Activated T-cell treated with anti-CD3 and anti-CD28 coated beads for 24 hours (primary cell): ENCODE data around the gene TMPRSS6.
A peak's percentile ranks its signal among the peaks of the same experiment; 100 is the strongest.

Source experiments
- DNase-seq: peaks from one replicate; pipeline ENCODE4 v3.0.0-alpha.2; 2020; ENCODE audit warnings: low read depth

TMPRSS6 gene

DNA sequence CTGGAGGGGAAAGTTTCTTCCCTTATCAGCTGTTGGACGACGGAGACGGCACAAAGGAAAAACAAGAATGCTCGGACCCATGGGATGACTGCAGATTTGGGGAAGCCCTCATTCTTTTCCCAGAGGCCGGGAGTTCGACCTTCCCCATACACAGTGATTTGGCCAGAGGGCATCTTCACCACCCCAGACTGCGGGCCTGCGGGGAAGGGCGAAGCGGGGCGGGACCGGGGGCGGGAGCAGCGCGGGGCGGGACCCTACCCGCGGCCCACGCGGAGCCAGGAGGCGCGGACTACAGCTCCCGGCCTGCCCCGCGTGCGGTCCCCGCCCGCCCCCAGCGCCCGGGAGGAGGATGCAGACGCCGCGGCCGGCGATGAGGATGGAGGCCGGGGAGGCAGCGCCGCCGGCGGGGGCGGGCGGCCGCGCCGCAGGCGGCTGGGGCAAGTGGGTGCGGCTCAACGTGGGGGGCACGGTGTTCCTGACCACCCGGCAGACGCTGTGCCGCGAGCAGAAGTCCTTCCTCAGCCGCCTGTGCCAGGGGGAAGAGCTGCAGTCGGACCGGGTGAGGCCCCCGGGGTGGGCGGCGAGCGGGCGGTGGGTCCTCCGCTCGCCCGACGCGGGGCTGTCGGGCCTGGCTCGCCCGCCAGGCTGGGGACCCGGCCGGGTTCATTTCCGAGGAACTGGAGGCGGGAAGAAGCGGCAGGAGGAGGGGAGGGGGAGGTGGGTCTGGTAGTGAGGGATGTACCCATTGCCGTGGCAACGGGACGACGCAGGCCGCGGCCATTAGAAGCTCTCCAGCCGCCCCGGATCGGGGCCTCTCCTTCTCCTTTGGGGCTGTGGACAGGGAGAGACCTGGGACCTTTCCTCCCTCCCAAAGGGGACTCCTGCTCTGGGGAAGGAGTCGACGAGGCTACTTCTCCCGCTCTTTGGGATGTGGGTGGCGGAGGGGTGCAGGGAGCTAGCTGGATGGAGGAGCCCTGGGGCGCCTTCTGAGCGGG lies 57.8 kb downstream of the TMPRSS6 start, which contains the start of gene KCTD17:
Gene KCTD17, plus strand, starts transcription at position 352 of the 995 bp plus-strand sequence. Its CDS starts 19 bp downstream, at position 371.
- peak; percentile 72 for DNase-seq

DNA sequence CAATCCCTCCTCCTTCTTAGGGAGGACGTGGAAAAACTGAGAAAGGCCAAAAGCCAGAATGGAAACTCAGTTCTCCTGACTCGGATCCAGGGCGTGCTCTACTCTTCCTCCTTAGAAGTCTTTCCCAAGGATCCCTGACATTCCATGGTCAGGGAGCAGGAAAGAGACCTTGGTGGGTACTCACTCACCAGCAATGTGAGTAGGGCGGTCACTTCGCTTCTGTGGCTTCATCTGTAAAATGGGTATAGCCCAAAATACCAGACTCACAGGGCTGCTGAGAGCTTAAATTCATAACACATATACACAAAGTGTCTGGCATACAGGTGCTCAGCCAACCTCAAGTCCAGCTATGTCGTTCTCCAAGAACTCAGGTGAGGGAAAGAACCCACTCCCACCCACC lies 58.6 kb downstream of the TMPRSS6 start:
- DNase-seq: no peak

DNA sequence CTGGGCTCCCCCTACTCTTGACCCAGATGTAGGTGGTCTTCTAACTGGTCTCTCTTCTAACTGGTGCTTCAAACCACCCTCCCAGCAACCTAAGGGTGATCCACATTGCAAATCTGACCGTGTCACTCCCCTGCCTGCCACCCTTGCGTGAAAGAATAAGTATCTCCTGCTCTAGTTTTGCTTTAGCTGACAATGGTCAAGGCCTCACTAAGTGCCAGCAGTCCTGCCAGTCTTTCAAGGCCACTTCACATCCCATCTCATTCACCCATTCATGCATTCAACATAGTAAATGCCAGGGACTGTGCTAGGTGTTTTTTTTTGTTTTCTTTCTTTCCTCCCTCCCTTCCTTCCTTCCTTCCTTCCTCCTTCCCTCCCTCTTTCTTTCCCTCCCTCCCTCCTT lies 60.3 kb downstream of the TMPRSS6 start:
- DNase-seq: no peak

DNA sequence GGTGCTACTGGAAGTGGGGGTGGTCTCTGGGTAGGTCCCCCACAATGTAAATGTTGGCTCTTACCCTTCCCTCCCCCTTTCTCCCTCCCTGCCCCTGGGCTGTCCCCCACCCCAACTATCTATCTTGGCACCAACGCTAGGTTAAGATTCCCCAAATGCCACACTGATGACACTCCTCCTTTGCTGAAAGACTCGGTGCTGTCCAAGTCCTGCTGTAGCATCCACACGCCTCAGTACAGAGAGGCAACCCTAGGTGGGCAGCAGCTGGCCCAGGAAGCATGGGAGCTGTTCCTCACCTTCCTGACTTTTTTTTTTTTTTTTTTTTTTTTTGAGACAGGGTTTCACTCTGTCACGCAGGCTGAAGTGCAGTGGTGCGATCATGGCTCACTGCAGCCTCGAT lies 61.4 kb downstream of the TMPRSS6 start:
- no peak for DNase-seq

DNA sequence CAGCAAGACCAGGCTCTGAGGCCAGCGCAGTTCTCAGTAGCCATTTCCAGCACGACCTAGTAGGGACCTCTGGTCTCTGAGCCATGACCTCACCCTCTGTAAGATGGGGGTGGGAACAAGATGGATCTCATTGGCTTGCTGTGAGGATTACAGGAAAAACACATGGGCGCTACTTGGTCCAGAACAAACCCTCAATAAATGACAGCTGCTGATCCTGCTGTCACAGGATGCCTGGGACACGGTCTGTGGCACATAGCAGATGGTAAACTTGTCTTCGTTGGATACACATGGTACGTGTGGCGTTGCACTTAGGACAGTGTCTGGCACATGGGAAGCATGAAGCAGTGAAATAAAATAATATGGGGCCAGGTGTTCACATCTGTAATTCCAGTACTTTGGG lies 62.5 kb downstream of the TMPRSS6 start:
- DNase-seq: no peak

DNA sequence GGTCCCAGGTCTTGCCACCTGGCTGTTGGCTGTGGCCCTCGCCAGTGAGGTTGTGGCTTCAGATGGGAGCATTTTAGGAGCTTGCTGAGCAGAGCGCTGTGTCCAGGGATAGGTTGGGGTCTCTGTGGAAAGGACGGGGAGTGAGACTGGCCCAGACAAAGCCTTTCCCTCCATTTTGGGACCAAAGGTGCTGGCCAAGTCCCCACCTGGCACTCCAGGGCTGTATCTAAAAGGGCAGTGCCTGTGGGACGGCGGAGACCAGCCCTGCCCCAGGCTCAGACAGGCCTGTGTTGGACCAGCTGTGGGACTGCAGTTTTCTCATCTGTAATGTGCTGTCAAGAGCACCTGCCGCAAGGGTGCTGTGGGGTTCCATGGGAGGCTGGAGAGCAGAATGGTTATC lies 62.9 kb downstream of the TMPRSS6 start:
- DNase-seq: no peak

DNA sequence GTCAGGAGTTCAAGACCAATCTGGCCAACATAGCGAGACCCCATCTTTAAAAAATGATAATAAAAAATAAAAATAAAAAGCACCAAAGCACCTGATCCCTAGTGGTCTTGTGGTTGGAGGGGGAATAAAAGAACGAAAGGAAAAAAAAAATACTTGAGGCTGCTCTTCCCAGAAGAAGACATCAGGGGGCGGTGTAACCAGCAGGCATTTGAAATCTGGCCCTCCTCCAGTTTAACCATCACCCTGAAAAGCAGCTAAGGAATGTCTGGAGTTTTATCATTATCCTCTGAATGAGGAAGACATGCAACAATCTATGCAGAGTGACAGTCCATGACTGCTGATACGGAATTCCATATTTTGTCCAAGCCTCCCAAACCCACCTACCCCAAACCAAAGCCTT lies 63.6 kb downstream of the TMPRSS6 start:
- no peak for DNase-seq

DNA sequence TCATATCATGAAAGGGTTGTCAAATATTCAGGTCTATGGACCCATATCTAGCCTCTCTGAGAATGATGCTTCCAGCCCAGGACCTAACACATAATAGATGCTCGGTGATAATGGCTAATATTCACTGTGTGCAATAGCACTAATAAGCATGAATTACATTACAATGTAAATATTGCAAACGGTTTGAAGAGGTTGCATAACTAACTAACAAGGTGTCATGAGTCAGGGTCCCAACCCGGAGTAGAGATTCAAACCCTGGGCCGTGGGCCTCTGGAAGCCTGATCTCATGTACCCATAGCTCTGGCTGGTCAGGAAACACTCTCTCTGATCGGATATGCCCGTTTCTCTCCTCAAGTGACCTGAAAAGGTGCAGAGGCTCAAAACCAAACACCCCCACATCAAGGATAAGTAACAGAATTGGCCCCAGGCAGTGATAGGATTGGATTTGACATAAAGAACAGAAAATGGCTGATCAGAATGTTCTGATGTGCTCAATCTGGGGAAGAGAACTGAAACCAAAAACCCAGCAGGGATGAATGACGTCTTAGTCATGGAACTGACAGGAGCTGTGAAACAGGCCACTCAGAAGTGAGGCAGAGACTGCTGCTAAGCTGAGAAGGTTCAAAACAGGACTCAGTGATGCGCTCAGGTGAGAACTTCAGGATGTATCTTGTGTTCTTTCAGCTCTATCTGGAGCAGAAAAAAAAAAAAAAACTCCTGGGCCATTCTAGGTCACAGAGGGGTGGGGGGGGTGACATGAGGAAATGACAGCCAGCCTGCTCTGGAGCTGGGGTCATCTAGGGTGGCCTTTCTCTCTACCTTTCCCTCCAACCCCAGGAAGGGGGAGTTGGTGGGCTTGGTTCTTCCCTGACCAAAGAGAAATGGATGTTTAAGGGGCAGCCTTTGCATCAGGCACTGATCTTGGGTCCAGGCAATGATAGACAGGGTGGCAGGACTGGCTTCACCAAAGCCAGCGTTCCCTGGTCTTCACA lies 64.6 kb downstream of the TMPRSS6 start:
- no peak for DNase-seq

DNA sequence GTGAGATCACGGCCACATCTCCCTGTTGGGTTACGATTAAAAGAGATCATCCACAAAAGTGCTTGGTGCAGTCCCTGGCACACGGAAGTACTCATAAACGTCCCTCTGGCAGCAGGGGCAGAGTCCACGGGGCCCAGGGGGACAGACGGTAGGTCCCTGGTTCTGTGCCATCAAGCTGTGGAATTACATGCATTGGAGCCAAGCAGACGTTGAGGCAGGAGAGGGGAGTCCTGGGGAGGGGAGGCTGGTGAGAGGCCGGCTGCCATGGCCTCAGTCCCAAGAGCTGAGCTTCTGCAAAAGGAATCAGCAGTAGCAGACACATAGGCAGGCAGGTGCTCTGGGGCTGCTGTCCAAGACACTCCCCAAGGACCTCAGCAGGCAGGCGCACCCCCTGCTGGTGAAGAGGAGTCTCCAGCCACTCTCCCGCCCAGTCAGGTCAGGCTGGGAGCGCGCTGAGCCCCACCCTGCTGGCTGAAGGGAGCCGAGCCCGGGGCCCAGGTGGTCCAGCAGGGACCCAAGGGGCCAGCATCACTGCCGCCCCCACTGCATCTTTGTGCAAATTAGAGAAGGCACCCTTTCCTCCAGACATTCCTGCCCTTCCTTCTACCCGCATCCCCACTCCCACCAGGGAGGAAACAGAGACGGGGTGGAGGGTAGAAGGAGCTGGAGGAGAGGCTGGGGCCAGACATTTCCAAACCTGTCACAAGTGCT lies 65.5 kb downstream of the TMPRSS6 start:
- DNase-seq: no peak

DNA sequence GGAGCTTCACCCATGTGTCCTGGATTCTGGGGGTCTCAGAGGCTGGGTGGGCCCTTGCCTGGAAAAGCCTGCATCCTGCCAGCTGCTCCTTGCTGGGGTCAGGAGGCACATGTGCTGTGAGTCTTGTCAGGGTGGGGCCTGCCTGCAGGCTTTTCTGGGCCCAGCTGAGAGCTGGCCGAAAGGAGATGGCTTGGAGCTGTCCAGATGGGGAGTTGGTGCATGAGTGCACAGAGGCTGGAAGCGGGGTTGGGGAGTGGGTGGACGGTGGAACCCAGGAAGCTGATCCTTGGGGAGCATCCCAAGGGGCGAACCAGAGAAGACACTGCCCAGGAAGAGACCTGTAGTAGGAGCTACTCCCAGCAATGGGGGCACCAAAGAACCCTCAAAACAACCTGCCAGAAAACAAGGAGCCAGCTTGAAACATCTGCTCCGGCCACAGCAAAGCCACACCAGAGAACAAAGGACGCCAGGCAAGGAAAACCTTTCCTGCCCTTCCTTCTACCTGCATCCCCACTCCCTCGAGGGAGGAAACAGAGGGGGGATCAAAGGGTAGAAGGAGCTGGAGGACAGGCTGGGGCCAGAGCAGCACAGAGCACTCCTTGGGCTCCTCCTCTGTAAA lies 66.2 kb downstream of the TMPRSS6 start:
- DNase-seq: no peak

DNA sequence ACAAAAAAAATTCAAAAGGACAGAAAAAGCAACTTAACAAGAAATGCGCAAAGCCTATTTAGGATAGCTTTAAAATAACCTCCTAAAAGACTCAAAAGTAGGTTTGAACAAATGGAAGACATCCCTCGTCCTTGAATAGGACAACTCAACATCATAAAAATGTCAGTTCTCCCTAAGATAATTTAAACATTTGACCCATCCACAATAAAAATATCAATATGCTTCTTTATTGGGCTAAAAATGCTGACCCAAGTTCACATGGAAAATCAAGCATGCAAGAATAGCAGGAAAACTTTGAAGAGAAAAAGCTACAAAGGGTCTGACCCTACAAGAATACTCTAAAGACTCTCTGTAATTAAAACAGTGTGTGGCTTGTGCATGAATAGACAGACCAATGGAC lies 70.0 kb downstream of the TMPRSS6 start:
- no peak for DNase-seq

DNA sequence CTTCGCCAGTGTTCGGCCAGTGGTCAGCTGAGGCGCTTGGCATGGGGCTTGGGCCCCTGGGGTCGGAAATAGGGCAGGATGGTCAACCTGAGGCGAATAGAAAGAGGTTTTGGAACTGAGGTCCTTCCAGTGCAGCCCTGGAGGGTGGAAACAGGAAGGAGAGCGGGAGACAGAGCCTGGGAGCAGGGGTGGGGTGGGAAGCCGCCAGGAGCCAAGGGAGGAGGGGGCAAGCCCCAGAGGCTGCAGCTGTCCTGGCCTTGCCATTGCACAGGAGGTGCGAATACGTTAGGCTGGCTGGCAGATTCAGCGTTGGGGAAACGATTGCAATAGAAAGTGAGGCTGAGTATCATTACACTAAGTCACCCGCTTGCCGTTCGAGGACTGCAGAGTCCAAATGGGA lies 71.8 kb downstream of the TMPRSS6 start:
- DNase-seq: no peak

DNA sequence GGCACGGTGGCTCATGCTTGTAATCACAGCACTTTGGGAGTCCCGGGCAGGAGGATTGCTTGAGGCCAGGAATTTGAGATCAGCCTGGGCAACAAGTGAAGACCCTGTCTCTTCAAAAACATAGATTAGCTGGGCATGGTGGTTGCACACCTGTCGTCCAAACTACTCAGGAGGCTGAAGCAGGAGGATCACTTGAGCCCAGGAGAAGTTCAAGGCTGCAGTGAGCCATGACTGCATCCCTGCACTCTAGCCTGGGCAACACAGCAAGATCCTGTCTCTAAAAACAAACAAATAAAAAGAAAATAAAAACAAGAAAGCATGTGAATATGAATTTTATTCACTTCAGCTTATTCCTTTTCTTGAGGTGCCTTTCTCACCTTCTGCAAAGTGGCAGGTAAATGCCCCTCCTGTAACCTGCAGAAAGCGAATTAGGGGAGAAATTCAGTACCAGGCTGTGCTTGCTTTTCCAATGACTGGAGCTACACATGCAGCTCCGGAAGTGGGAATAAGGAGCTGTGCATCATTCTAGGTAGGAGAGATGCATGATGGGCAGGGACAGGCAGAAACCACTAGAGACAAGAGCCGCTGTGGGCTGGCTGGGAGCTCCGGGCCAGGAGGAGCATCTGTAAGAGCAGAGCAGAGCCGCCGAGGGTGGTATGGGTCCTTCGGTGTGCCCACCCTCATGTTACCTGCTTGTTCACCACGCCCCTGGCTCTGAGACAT lies 72.7 kb downstream of the TMPRSS6 start:
- DNase-seq: no peak

DNA sequence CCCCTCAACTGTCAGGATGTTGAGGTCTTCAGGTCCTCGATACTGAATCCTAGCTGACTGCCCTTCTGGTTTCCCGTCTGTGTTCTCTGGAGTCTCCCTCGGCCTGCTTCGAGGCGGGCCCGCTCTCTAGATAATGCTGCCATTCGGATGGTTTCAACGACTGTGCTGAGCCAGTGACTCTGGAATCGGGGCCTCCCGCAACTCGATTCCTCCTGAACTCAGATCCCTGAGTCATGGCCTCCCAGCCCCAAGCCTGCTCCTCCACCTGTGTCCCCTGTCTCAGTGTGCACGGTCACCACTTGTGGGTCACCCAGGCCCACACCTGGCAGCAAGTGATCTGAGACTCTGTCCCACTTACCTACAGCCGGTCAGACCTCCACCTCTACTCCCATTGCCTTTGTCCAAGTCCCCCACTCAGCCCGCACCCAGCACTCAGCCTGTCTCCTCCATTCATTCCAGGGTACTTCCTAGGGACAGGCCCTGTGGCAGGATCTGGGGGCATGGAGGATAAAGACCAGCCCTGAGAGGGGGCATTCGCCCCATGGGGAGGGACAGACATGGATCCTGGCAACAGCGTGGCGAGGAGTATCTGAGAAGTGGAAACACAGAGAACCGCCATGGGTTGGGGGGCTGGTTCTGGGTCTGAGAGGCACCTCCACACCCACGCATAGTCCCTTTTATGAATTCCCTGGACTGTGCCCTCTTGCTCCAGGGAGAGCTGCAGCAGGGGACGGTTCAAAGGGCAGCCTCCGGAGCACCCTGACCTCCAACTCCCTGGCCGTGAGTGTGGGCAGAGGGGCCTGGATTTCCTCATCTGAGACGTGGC lies 75.7 kb downstream of the TMPRSS6 start:
- DNase-seq: no peak

DNA sequence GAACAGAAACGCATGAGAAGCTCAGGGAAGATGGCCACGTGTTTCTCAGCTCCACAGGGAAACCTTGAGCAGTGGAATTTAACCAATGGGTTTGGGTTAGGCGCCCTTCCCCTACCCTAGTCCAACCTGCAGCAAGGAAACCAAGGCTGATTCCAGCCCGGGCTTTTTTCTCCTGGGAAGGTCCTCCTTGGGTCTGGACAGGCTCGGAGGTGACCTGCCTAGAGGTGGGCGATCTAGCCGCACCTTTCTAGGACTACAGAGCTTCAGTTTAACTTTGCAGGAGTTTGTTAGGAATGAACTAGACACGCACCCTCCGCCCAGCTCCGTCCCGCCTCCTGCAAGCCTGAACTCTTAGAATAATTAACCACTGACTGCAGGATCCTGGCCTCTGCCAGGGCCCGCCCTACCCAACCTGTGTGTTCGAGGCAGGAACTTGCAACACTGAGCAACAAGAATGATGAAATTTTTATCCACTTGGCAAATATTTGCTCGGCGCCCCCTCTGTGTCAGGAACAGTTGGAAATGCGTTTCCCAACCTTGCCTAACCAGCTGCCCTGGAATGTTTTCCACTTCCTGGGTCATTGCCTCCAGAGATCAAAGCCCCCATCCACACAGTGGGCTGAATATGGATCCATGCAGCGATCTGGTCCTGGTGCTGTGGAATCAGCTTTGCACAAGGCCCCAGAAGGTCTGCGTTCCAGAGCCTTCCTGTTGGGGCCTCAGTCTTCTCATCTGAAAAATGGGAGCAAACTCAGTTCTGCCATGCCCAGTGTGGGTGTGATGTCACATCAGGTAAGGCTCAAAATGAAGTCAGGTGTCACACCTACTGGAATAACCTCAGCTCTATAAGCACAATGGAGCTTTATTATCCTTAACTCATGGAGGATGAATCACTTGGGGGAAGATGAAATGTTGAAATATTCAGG lies 76.7 kb downstream of the TMPRSS6 start:
- no peak for DNase-seq

DNA sequence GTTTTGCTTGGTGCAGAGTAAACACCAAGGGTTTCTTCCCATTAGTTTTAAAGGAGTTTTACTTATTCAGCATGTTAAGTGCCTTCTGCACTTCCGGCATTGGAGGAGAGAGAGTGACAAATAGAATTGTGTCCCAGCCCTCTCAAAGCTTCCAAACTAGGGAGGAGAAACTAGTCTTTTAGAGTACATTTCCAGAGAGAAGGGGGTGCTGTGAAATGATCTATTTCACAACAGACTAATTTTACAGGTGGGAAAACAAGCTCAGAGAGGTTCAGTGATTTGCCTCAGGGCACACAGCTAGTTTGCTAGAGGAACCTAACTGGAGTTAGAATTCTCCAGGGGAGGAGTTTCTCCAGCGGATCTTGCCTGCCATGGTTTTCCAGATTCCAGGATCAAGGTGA lies 77.4 kb downstream of the TMPRSS6 start:
- DNase-seq: no peak

DNA sequence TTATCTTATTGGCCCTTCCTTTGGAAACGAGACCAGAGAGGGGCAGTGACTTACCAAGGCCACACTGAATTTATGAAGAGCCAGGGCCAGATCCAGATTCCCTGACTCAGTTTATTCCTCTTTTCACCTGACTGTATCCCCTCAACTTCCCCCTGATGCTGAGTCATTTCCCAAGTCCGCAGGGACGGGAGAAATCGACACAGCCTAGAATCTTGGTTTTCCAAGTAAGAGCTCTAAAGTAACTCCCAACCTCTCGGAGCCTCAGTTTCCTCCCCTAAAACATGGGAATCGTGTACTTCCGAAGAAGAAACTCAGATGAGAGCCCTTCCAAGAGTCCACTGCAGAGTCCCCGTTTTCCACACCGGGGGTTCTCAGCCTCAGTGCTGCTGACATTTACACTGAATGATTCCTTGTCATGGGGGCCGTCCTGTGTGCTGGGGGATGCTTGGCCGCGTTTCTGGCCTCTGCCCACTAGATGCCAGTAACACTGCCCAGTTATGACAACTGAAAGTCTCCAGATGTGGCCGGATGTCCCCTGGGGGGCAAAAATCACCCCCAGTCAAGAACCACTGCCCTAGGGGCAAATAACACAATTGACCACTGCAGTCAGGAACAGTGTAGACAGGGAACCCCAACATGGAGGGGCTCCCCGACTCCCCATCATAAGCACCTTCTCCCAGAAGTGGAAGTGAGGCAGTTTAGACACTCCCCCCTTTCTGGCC lies 78.8 kb downstream of the TMPRSS6 start:
- no peak for DNase-seq
